H9 (cell line): ENCODE data around the gene CSTF3. TPM values are rescaled to one million over a fixed set of nuclear protein-coding genes. Genes with fewer than 3 reads are reported as not detected.

Experiments
- DNase-seq: peaks from one replicate; pipeline ENCODE4 v3.0.0-alpha.2; 2017
- H2AFZ ChIP-seq: one replicate; pipeline ENCODE4 v1.6.1; 2013; ENCODE audit warnings: mild to moderate bottlenecking, low read length, control low read depth, moderate library complexity
- H2AK5ac ChIP-seq: 2 replicates; pipeline ENCODE4 v1.6.1; 2013; ENCODE audit warnings: low read length, control low read depth, mixed read lengths; ENCODE audit not compliant: insufficient read length
- H2BK120ac ChIP-seq: one replicate; pipeline ENCODE4 v1.6.1; 2013; ENCODE audit warnings: low read depth, mild to moderate bottlenecking, low read length, control low read depth, inconsistent platforms; ENCODE audit not compliant: poor library complexity, severe bottlenecking
- H2BK12ac ChIP-seq: 2 replicates; pipeline ENCODE4 v1.6.1; 2013; ENCODE audit warnings: low read length, control low read depth, mixed read lengths, low read depth; ENCODE audit not compliant: insufficient read length
- H2BK15ac ChIP-seq: 2 replicates; pipeline ENCODE4 v1.6.1; 2013; ENCODE audit warnings: low read depth, low read length, control low read depth
- H2BK20ac ChIP-seq: one replicate; pipeline ENCODE4 v1.6.1; 2013; ENCODE audit warnings: low read depth, mild to moderate bottlenecking, low read length, control low read depth, inconsistent platforms; ENCODE audit not compliant: poor library complexity, severe bottlenecking
- H2BK5ac ChIP-seq: 2 replicates; pipeline ENCODE4 v1.6.1; 2013; ENCODE audit warnings: low read length, control low read depth, mixed read lengths; ENCODE audit not compliant: insufficient read length
- H3K14ac ChIP-seq: 2 replicates; pipeline ENCODE4 v1.6.1; 2013; ENCODE audit warnings: low read length, control low read depth; ENCODE audit not compliant: insufficient read depth
- H3K18ac ChIP-seq: 2 replicates; pipeline ENCODE4 v1.6.1; 2013; ENCODE audit warnings: low read depth, mild to moderate bottlenecking, mixed read lengths, low read length, control low read depth; ENCODE audit not compliant: insufficient read length
- H3K23ac ChIP-seq: 2 replicates; pipeline ENCODE4 v1.6.1; 2013; ENCODE audit warnings: low read length, control low read depth, mixed read lengths, low read depth; ENCODE audit not compliant: insufficient read length
- H3K23me2 ChIP-seq: 2 replicates; pipeline ENCODE4 v1.6.1; 2013; ENCODE audit warnings: low read depth, mild to moderate bottlenecking, mixed read lengths, low read length, control low read depth; ENCODE audit not compliant: insufficient read length, poor library complexity, severe bottlenecking
- H3K27ac ChIP-seq: 2 replicates; pipeline ENCODE4 v1.5.1; 2013; ENCODE audit warnings: low read length, control low read depth, mixed read lengths, low read depth; ENCODE audit not compliant: insufficient read length
- H3K27me3 ChIP-seq: 2 replicates; pipeline ENCODE4 v1.6.1; 2013; ENCODE audit warnings: low read length, control low read depth, inconsistent platforms; ENCODE audit not compliant: insufficient read depth
- H3K4ac ChIP-seq: 2 replicates; pipeline ENCODE4 v1.6.1; 2013; ENCODE audit warnings: low read depth, mild to moderate bottlenecking, control low read depth, inconsistent platforms, low read length, moderate library complexity
- H3K4me1 ChIP-seq: 2 replicates; pipeline ENCODE4 v1.6.1; 2013; ENCODE audit warnings: low read length, control low read depth, inconsistent platforms; ENCODE audit not compliant: insufficient read depth
- H3K4me2 ChIP-seq: 2 replicates; pipeline ENCODE4 v1.6.1; 2013; ENCODE audit warnings: low read length, control low read depth, mixed read lengths; ENCODE audit not compliant: insufficient read length, insufficient read depth
- H3K56ac ChIP-seq: 2 replicates; pipeline ENCODE4 v1.6.1; 2013; ENCODE audit warnings: low read depth, mild to moderate bottlenecking, mixed read lengths, low read length, control low read depth; ENCODE audit not compliant: insufficient read length
- H3K79me1 ChIP-seq: 2 replicates; pipeline ENCODE4 v1.6.1; 2013; ENCODE audit warnings: low read depth, mild to moderate bottlenecking, moderate library complexity, low read length, control low read depth, inconsistent platforms; ENCODE audit not compliant: insufficient read depth, poor library complexity, severe bottlenecking
- H3K79me2 ChIP-seq: 2 replicates; pipeline ENCODE4 v1.6.1; 2013; ENCODE audit warnings: low read length, control low read depth, inconsistent platforms; ENCODE audit not compliant: insufficient read depth
- H3K9ac ChIP-seq: 2 replicates; pipeline ENCODE4 v1.6.1; 2013; ENCODE audit warnings: low read length, control low read depth, mixed read lengths; ENCODE audit not compliant: insufficient read length; ENCODE audit errors: extremely low read depth
- H3K9me3 ChIP-seq: one replicate; pipeline ENCODE4 v1.6.1; 2013; ENCODE audit warnings: low read depth, low read length, inconsistent platforms; ENCODE audit not compliant: control insufficient read depth
- H3T11ph ChIP-seq: one replicate; pipeline ENCODE4 v1.6.1; 2013; ENCODE audit warnings: mild to moderate bottlenecking, low read length, control low read depth, inconsistent platforms
- H4K20me1 ChIP-seq: one replicate; pipeline ENCODE4 v1.6.1; 2013; ENCODE audit not compliant: control insufficient read depth, insufficient read length, insufficient read depth
- H4K5ac ChIP-seq: 2 replicates; pipeline ENCODE4 v1.6.1; 2013; ENCODE audit warnings: low read depth, mild to moderate bottlenecking, mixed read lengths, low read length, control low read depth; ENCODE audit not compliant: insufficient read length
- H4K8ac ChIP-seq: replicated peaks from 2 replicates; pipeline ENCODE4 v1.6.1; 2013; ENCODE audit warnings: low read length, control low read depth, mixed read lengths, low read depth; ENCODE audit not compliant: insufficient read length
- H4K91ac ChIP-seq: 2 replicates; pipeline ENCODE4 v1.6.1; 2013; ENCODE audit warnings: low read depth, mild to moderate bottlenecking, moderate library complexity, mixed read lengths, low read length, control low read depth; ENCODE audit not compliant: insufficient read length
- H3K27ac Mint-ChIP-seq, 3 experiments: 2 replicates in 2 of 3; 3 replicates in 1 of 3; pipeline ENCODE4 v1.8.0; 2020 to 2021; ENCODE audit warnings: mixed read lengths in 3 of 3, mild to moderate bottlenecking in 1 of 3, moderate library complexity in 1 of 3
- H3K27me3 Mint-ChIP-seq: 2 replicates; pipeline ENCODE4 v1.8.0; 2021; ENCODE audit warnings: low read depth, mild to moderate bottlenecking, moderate library complexity, mixed read lengths
- H3K36me3 Mint-ChIP-seq, 3 experiments: 2 replicates in 2 of 3; 3 replicates in 1 of 3; pipeline ENCODE4 v1.8.0; 2020 to 2021; ENCODE audit warnings: low read depth in 3 of 3, mixed read lengths in 3 of 3; ENCODE audit not compliant: insufficient read depth in 1 of 3
- H3K4me1 Mint-ChIP-seq, 2 experiments: 2 replicates each; pipeline ENCODE4 v1.8.0; 2020; ENCODE audit warnings: mixed read lengths in 2 of 2
- H3K4me3 Mint-ChIP-seq, 2 experiments: 2 replicates in 1 of 2; 3 replicates in 1 of 2; pipeline ENCODE4 v1.8.0; 2020 to 2021; ENCODE audit warnings: mild to moderate bottlenecking in 2 of 2, mixed read lengths in 2 of 2, moderate library complexity in 1 of 2
- H3K9me3 Mint-ChIP-seq, 2 experiments: 2 replicates in 1 of 2; 3 replicates in 1 of 2; pipeline ENCODE4 v1.8.0; 2020; ENCODE audit warnings: mild to moderate bottlenecking in 2 of 2, mixed read lengths in 2 of 2, moderate library complexity in 1 of 2
- WGBS: extraction: QIAGEN DNeasy Blood & Tissue Kit; methylation state at CpG from one replicate; pipeline ENCODE4 v1.1.7; 2013; ENCODE audit warnings: missing lambda C conversion rate, low lambda C conversion rate, mixed read lengths; ENCODE audit not compliant: insufficient read length; ENCODE audit errors: extremely low coverage; 5-methylcytosine and 5-hydroxymethylcytosine counted together
- total RNA-seq: library from RNA; stranded (reverse); gene quantifications from 2 replicates; pipeline ENCODE4 v1.2.1, GENCODE V29; 2021
- TF ChIP-seq, protein P1 (sequence below): fragments of 200-600 bp; sonication (generic); conservative IDR thresholded peaks from 3 replicates; pipeline ENCODE4 v1.8.0; 2021; ENCODE audit warnings: antibody characterized with exemption, mild to moderate bottlenecking

Gene CSTF3
- total RNA-seq, 1 experiment from 2014 or later: 41.5 TPM

DNA sequence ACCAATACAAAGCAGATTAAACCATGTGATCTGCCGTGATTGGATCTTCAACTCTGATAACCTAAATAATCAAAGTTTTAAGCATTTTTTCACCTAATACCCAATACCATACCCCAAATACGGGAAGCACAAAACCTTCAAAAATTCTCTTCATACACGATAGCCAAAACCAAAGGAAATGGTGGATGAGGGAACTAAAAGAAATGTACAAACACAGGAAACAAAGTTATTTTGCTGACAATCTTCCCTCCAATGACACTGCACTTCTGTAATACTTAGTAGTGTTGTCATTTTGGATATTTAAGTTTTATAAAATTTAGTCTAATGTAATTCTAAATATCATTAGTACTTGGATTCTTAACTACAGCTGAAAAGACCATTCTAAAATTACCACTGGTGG is 27.0 kb downstream of the CSTF3 start:
- Histone ChIP-seq H3K4ac (no peak overlapping the region), H4K20me1 (no peaks in the 10 kb centered on the region), H2BK12ac (no peak overlapping the region), H3K4me1 (peaks cover 2% of the 10 kb centered on the region), H2BK15ac (no peak overlapping the region), H3K56ac (no peak overlapping the region), H2BK5ac (no peak overlapping the region), H2AK5ac (no peak overlapping the region), H2AFZ (no peak overlapping the region), H4K8ac (no peak overlapping the region), H3K27me3 (no peaks in the 10 kb centered on the region), H4K91ac (no peak overlapping the region), H3K23ac (no peak overlapping the region), H2BK120ac (no peak overlapping the region), H3K9ac (no peak overlapping the region), H3K27ac (peak overlapping the region; percentile 45), H3K79me2 (no peaks in the 10 kb centered on the region), H3K23me2 (no peaks in the 10 kb centered on the region), H3K14ac (no peak overlapping the region), H3K9me3 (no peaks in the 10 kb centered on the region), H3K18ac (no peak overlapping the region), H3T11ph (no peak overlapping the region), H3K79me1 (no peaks in the 10 kb centered on the region), H2BK20ac (no peak overlapping the region), H3K4me2 (no peak overlapping the region), H4K5ac (no peak overlapping the region)
- Mint-ChIP-seq H3K4me3 (no peak overlapping the region), H3K9me3 (no peaks in the 10 kb centered on the region), H3K4me1 (peaks cover 36 to 45% of the 10 kb centered on the region in 2 experiments), H3K27ac (peak overlapping the region in 2 of 3 experiments; percentile 8 to 95; a peak in 4 of 7 replicates), H3K27me3 (no peaks in the 10 kb centered on the region), H3K36me3 (peaks cover 0 to 4% (median 2%) of the 10 kb centered on the region in 3 experiments)
- WGBS: 100% methylated on average over 1 of the region's 3 CpGs
- TF ChIP-seq, protein P1, sequence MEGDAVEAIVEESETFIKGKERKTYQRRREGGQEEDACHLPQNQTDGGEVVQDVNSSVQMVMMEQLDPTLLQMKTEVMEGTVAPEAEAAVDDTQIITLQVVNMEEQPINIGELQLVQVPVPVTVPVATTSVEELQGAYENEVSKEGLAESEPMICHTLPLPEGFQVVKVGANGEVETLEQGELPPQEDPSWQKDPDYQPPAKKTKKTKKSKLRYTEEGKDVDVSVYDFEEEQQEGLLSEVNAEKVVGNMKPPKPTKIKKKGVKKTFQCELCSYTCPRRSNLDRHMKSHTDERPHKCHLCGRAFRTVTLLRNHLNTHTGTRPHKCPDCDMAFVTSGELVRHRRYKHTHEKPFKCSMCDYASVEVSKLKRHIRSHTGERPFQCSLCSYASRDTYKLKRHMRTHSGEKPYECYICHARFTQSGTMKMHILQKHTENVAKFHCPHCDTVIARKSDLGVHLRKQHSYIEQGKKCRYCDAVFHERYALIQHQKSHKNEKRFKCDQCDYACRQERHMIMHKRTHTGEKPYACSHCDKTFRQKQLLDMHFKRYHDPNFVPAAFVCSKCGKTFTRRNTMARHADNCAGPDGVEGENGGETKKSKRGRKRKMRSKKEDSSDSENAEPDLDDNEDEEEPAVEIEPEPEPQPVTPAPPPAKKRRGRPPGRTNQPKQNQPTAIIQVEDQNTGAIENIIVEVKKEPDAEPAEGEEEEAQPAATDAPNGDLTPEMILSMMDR: no peak
- DNase-seq: no peak
